ENCODE results near the gene MCM10.
"Not testable (repeated sequence)": the region's sequence is repeated elsewhere in the genome, so short reads cannot be mapped to it uniquely, and the experiment has no call there.

Gene MCM10

GRCh38 chr10:13160934-13161856, at the start of gene MCM10:
Gene MCM10 (plus strand): TSS chr10:13161558. CDS start chr10:13164203, 2,645 bp downstream.
- DNase-seq: peak; percentile 96

GRCh38 chr10:13113544-13113943, 47.8 kb upstream of the MCM10 start:
- DNase-seq: no peak

- DNase-seq: no peak
Measured at GRCh38 chr10:13115832-13116803, 45.2 kb upstream of the MCM10 start.

GRCh38 chr10:13117841-13118783, 43.2 kb upstream of the MCM10 start:
- DNase-seq: peak; percentile 82

- no peak for DNase-seq
Measured at GRCh38 chr10:13118784-13119410, 42.5 kb upstream of the MCM10 start.

- no peak for DNase-seq
Measured at GRCh38 chr10:13120786-13121499, 40.4 kb upstream of the MCM10 start.

GRCh38 chr10:13121500-13121854, 39.9 kb upstream of the MCM10 start:
- no peak for DNase-seq

GRCh38 chr10:13136651-13137050, 24.7 kb upstream of the MCM10 start:
- DNase-seq: no peak

GRCh38 chr10:13139150-13139549, 22.2 kb upstream of the MCM10 start:
- no peak for DNase-seq

GRCh38 chr10:13139676-13140075, 21.7 kb upstream of the MCM10 start:
- no peak for DNase-seq

GRCh38 chr10:13140627-13141190, 20.6 kb upstream of the MCM10 start:
- DNase-seq: no peak

- DNase-seq: no peak
Measured at GRCh38 chr10:13143766-13144165, 17.6 kb upstream of the MCM10 start.

- DNase-seq: no peak
Measured at GRCh38 chr10:13144814-13145213, 16.5 kb upstream of the MCM10 start.

GRCh38 chr10:13146379-13146778, 15.0 kb upstream of the MCM10 start:
- no peak for DNase-seq

- no peak for DNase-seq
Measured at GRCh38 chr10:13147161-13147560, 14.2 kb upstream of the MCM10 start.

GRCh38 chr10:13152296-13152695, 9.1 kb upstream of the MCM10 start:
- DNase-seq: no peak

GRCh38 chr10:13155860-13156259, 5.5 kb upstream of the MCM10 start:
- not testable (repeated sequence) for DNase-seq

- DNase-seq: no peak
Measured at GRCh38 chr10:13158401-13158800, 3.0 kb upstream of the MCM10 start.

GRCh38 chr10:13161857-13162271, 506 bp downstream of the MCM10 start:
- no peak for DNase-seq

- no peak for DNase-seq
Measured at GRCh38 chr10:13163859-13164258, 2.5 kb downstream of the MCM10 start.

GRCh38 chr10:13165177-13165576, 3.8 kb downstream of the MCM10 start:
- peak; percentile 0 for DNase-seq
